ENCODE data around the gene RBM20. TPM values are rescaled to one million over a fixed set of nuclear protein-coding genes. Genes with fewer than 3 reads are reported as not detected.

Gene RBM20
- total and polyA plus RNA-seq, 2 experiments from 2014 or later = 0.05 to 0.17 TPM

- H3K4me1 ChIP-seq (ENCODE audit: insufficient read depth) = no peaks in the 10 kb centered on the region
- H3K27me3 Mint-ChIP-seq (ENCODE audit: insufficient read depth, low read depth, poor library complexity) = peaks cover 2% of the 10 kb centered on the region
- peaks cover 5% of the 10 kb centered on the region for H3K9me2 ChIP-seq (ENCODE audit: insufficient read depth)
- no peak overlapping the region for H3K4me2 ChIP-seq
- H3F3A ChIP-seq (replicated peaks; ENCODE audit: low read depth) = no peaks in the 10 kb centered on the region
- no peaks in the 10 kb centered on the region for H4K20me1 ChIP-seq (replicated peaks; ENCODE audit: insufficient read depth)
- no peak overlapping the region for H3K4me3 ChIP-seq
- no peaks in the 10 kb centered on the region for H3K36me3 ChIP-seq (ENCODE audit: insufficient read depth)
- ATAC-seq (no peak), DNase-seq (ENCODE audit: low spot score) (no peak)
- no peaks in the 10 kb centered on the region for H3K9me3 Mint-ChIP-seq
- no peaks in the 10 kb centered on the region for H3K27me3 ChIP-seq (ENCODE audit: insufficient read depth)
- no peak overlapping the region for H3K4me3 Mint-ChIP-seq
- no peaks in the 10 kb centered on the region for H3K79me2 ChIP-seq (replicated peaks; ENCODE audit: insufficient read depth)
- no peak overlapping the region for H3K27ac ChIP-seq (ENCODE audit: low read depth)
- H3K27ac Mint-ChIP-seq = no peak overlapping the region; the same call in 1 of the 2 replicates
- no peaks in the 10 kb centered on the region for H3K36me3 Mint-ChIP-seq (ENCODE audit: low read depth)
- TF ChIP-seq JUNB (IDR thresholded peaks at IDR 0.05; ENCODE audit: unreplicated experiment) = no peak
- TF ChIP-seq CTCF (conservative IDR thresholded peaks at IDR 0.05; ENCODE audit: low read depth in 2 of 2) = no peak
- TF ChIP-seq, protein P1, sequence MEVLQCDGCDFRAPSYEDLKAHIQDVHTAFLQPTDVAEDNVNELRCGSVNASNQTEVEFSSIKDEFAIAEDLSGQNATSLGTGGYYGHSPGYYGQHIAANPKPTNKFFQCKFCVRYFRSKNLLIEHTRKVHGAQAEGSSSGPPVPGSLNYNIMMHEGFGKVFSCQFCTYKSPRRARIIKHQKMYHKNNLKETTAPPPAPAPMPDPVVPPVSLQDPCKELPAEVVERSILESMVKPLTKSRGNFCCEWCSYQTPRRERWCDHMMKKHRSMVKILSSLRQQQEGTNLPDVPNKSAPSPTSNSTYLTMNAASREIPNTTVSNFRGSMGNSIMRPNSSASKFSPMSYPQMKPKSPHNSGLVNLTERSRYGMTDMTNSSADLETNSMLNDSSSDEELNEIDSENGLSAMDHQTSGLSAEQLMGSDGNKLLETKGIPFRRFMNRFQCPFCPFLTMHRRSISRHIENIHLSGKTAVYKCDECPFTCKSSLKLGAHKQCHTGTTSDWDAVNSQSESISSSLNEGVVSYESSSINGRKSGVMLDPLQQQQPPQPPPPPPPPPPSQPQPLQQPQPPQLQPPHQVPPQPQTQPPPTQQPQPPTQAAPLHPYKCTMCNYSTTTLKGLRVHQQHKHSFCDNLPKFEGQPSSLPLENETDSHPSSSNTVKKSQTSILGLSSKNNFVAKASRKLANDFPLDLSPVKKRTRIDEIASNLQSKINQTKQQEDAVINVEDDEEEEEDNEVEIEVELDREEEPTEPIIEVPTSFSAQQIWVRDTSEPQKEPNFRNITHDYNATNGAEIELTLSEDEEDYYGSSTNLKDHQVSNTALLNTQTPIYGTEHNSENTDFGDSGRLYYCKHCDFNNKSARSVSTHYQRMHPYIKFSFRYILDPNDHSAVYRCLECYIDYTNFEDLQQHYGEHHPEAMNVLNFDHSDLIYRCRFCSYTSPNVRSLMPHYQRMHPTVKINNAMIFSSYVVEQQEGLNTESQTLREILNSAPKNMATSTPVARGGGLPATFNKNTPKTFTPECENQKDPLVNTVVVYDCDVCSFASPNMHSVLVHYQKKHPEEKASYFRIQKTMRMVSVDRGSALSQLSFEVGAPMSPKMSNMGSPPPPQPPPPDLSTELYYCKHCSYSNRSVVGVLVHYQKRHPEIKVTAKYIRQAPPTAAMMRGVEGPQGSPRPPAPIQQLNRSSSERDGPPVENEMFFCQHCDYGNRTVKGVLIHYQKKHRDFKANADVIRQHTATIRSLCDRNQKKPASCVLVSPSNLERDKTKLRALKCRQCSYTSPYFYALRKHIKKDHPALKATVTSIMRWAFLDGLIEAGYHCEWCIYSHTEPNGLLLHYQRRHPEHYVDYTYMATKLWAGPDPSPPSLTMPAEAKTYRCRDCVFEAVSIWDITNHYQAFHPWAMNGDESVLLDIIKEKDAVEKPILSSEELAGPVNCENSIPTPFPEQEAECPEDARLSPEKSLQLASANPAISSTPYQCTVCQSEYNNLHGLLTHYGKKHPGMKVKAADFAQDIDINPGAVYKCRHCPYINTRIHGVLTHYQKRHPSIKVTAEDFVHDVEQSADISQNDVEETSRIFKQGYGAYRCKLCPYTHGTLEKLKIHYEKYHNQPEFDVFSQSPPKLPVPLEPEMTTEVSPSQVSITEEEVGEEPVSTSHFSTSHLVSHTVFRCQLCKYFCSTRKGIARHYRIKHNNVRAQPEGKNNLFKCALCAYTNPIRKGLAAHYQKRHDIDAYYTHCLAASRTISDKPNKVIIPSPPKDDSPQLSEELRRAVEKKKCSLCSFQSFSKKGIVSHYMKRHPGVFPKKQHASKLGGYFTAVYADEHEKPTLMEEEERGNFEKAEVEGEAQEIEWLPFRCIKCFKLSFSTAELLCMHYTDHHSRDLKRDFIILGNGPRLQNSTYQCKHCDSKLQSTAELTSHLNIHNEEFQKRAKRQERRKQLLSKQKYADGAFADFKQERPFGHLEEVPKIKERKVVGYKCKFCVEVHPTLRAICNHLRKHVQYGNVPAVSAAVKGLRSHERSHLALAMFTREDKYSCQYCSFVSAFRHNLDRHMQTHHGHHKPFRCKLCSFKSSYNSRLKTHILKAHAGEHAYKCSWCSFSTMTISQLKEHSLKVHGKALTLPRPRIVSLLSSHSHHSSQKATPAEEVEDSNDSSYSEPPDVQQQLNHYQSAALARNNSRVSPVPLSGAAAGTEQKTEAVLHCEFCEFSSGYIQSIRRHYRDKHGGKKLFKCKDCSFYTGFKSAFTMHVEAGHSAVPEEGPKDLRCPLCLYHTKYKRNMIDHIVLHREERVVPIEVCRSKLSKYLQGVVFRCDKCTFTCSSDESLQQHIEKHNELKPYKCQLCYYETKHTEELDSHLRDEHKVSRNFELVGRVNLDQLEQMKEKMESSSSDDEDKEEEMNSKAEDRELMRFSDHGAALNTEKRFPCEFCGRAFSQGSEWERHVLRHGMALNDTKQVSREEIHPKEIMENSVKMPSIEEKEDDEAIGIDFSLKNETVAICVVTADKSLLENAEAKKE (CRISPR knock-in tag; IDR thresholded peaks at IDR 0.05) = no peak
- no peak for TF ChIP-seq ZNF331 (CRISPR knock-in tag; IDR thresholded peaks at IDR 0.05; ENCODE audit: low read depth)
- TF ChIP-seq CREB1 (CRISPR knock-in tag; IDR thresholded peaks at IDR 0.05; ENCODE audit: low read depth) = no peak
- no peak for TF ChIP-seq STAT1 (IDR thresholded peaks at IDR 0.05; ENCODE audit: unreplicated experiment)
- no peak for TF ChIP-seq ZNF114 (CRISPR knock-in tag; IDR thresholded peaks at IDR 0.05)
- no peak for TF ChIP-seq EZH2 (IDR thresholded peaks at IDR 0.05; ENCODE audit: low read depth, unreplicated experiment)
- TF ChIP-seq, protein P2, sequence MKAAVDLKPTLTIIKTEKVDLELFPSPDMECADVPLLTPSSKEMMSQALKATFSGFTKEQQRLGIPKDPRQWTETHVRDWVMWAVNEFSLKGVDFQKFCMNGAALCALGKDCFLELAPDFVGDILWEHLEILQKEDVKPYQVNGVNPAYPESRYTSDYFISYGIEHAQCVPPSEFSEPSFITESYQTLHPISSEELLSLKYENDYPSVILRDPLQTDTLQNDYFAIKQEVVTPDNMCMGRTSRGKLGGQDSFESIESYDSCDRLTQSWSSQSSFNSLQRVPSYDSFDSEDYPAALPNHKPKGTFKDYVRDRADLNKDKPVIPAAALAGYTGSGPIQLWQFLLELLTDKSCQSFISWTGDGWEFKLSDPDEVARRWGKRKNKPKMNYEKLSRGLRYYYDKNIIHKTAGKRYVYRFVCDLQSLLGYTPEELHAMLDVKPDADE (IDR thresholded peaks at IDR 0.05) = no peak
- TF ChIP-seq REST (IDR thresholded peaks at IDR 0.05; ENCODE audit: unreplicated experiment) = no peak
- TF ChIP-seq NANOG (IDR thresholded peaks at IDR 0.05; ENCODE audit: borderline replicate concordance) = no peak
- no peak for TF ChIP-seq POLR2AphosphoS5 (IDR thresholded peaks at IDR 0.05; ENCODE audit: low read depth)
- H3K4me1 Mint-ChIP-seq = no peaks in the 10 kb centered on the region
- no peak overlapping the region for H2AFZ ChIP-seq
Measured at GRCh38 chr10:110858297-110858934, 214.3 kb downstream of the RBM20 start.

All from GM23338 (cell line).